SK-N-SH treated with all-trans-retinoic acid at 6 μM for 48 hours (cell line): ENCODE measurements around the gene FASTKD3.

ENCODE experiments used
- ATAC-seq: fragments of 200-7000 bp; cut with Tn5 transposase; 3 replicates; pipeline ENCODE4 v1.9.1; 2020; ENCODE audit warnings: mild to moderate bottlenecking, moderate library complexity
- ARNTL ChIP-seq: fragments of 450-650 bp; formaldehyde crosslinking; IDR thresholded peaks from 2 replicates; pipeline ENCODE4 v1.5.0; 2020; ENCODE audit warnings: low read depth, mild to moderate bottlenecking, moderate library complexity, borderline replicate concordance
- CSDC2 ChIP-seq: fragments of 250-450 bp; sonication (Bioruptor Pico); IDR thresholded peaks from 2 replicates; pipeline ENCODE4 v1.5.0; 2020; ENCODE audit warnings: mild to moderate bottlenecking, moderate library complexity
- ESRRG ChIP-seq: fragments of 250-450 bp; sonication (Bioruptor Pico); IDR thresholded peaks from 2 replicates; pipeline ENCODE4 v1.6.1; 2021; ENCODE audit warnings: mild to moderate bottlenecking
- GLIS3 ChIP-seq: fragments of 250-450 bp; sonication (Bioruptor Pico); IDR thresholded peaks from 2 replicates; pipeline ENCODE4 v1.5.0; 2020; ENCODE audit warnings: mild to moderate bottlenecking, moderate library complexity
- ISL1 ChIP-seq: fragments of 250-450 bp; sonication (Bioruptor Pico); IDR thresholded peaks from 2 replicates; pipeline ENCODE4 v2.1.2; 2022; ENCODE audit warnings: mild to moderate bottlenecking, moderate library complexity
- OSR1 ChIP-seq: fragments of 250-450 bp; sonication (Bioruptor Pico); IDR thresholded peaks from 2 replicates; pipeline ENCODE4 v1.8.0; 2022; ENCODE audit warnings: moderate library complexity, mild to moderate bottlenecking, inconsistent platforms
- PPARA ChIP-seq: fragments of 250-450 bp; sonication (Bioruptor Pico); IDR thresholded peaks from 2 replicates; pipeline ENCODE4 v1.5.0; 2020; ENCODE audit warnings: mild to moderate bottlenecking, borderline replicate concordance
- RARB ChIP-seq: fragments of 250-450 bp; sonication (Bioruptor Pico); IDR thresholded peaks from 2 replicates; pipeline ENCODE4 v1.8.0; 2021; ENCODE audit warnings: mild to moderate bottlenecking, moderate library complexity
- SNAI2 ChIP-seq: fragments of 250-450 bp; sonication (Bioruptor Pico); IDR thresholded peaks from 2 replicates; pipeline ENCODE4 v1.5.0; 2020; ENCODE audit warnings: mild to moderate bottlenecking, moderate library complexity
- TCF4 ChIP-seq: fragments of 250-450 bp; sonication (Bioruptor Pico); IDR thresholded peaks from 2 replicates; pipeline ENCODE4 v1.8.0; 2021; ENCODE audit warnings: mild to moderate bottlenecking, moderate library complexity, borderline replicate concordance
- TOX ChIP-seq: fragments of 250-450 bp; sonication (Bioruptor Pico); IDR thresholded peaks from 2 replicates; pipeline ENCODE4 v1.8.0; 2021; ENCODE audit warnings: mild to moderate bottlenecking, moderate library complexity, borderline replicate concordance
- ZC3H10 ChIP-seq: fragments of 250-450 bp; sonication (Bioruptor Pico); IDR thresholded peaks from 2 replicates; pipeline ENCODE4 v1.5.1; 2021; ENCODE audit warnings: mild to moderate bottlenecking, moderate library complexity
- ZFP3 ChIP-seq: fragments of 250-450 bp; sonication (Bioruptor Pico); IDR thresholded peaks from 2 replicates; pipeline ENCODE4 v1.5.0; 2020; ENCODE audit warnings: mild to moderate bottlenecking, moderate library complexity
- ZNF565 ChIP-seq: fragments of 450-650 bp; formaldehyde crosslinking; conservative IDR thresholded peaks from 2 replicates; pipeline ENCODE4 v1.5.0; 2020; ENCODE audit warnings: low read depth, mild to moderate bottlenecking, moderate library complexity
- ZNF70 ChIP-seq: fragments of 450-650 bp; formaldehyde crosslinking; IDR thresholded peaks from 2 replicates; pipeline ENCODE4 v1.5.0; 2020; ENCODE audit warnings: mild to moderate bottlenecking, moderate library complexity
- ZNF8 ChIP-seq: fragments of 450-650 bp; formaldehyde crosslinking; IDR thresholded peaks from 2 replicates; pipeline ENCODE4 v1.5.0; 2020; ENCODE audit warnings: mild to moderate bottlenecking, moderate library complexity
- TF ChIP-seq, protein P1 (sequence below): fragments of 250-450 bp; sonication (Bioruptor Pico); IDR thresholded peaks from 2 replicates; pipeline ENCODE4 v1.8.0; 2020; ENCODE audit warnings: mild to moderate bottlenecking, moderate library complexity, borderline replicate concordance
- TF ChIP-seq, protein P2 (sequence below): fragments of 250-450 bp; sonication (Bioruptor Pico); IDR thresholded peaks from 2 replicates; pipeline ENCODE4 v1.8.0; 2021; ENCODE audit warnings: low read depth, mild to moderate bottlenecking, moderate library complexity, borderline replicate concordance
- TF ChIP-seq, protein P3 (sequence below): fragments of 250-450 bp; sonication (Bioruptor Pico); IDR thresholded peaks from 2 replicates; pipeline ENCODE4 v1.5.1; 2020; ENCODE audit warnings: low read depth, mild to moderate bottlenecking, moderate library complexity
- TF ChIP-seq, protein P4 (sequence below): fragments of 250-450 bp; sonication (Bioruptor Pico); IDR thresholded peaks from 2 replicates; pipeline ENCODE4 v1.5.1; 2021; ENCODE audit warnings: mild to moderate bottlenecking, moderate library complexity
- TF ChIP-seq, protein P5 (sequence below): fragments of 250-450 bp; sonication (Bioruptor Pico); IDR thresholded peaks from 2 replicates; pipeline ENCODE4 v1.5.0; 2020; ENCODE audit warnings: mild to moderate bottlenecking, moderate library complexity

Gene FASTKD3

DNA sequence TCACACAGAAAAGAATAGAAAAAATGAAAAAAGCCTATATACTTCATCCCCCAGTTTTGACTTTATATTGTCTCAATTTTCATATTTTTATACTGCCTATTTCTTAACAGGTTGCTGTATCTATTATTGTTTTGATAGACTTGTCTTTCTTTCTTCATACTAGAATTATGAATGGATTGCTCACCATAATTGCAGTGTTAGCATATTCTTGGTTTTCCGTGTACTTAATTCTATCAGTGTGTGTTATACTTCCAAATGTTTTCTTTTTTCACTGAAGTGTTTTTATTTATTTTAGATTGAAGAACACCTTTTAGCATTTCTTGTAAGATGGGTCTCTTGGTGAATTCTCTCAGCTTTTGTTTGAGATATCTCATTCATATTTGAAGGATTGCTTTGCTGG, 38.8 kb upstream of the FASTKD3 start:
- ATAC-seq = no peak
- TF ChIP-seq RARB (CRISPR knock-in tag) = no peak
- TF ChIP-seq, protein P1, sequence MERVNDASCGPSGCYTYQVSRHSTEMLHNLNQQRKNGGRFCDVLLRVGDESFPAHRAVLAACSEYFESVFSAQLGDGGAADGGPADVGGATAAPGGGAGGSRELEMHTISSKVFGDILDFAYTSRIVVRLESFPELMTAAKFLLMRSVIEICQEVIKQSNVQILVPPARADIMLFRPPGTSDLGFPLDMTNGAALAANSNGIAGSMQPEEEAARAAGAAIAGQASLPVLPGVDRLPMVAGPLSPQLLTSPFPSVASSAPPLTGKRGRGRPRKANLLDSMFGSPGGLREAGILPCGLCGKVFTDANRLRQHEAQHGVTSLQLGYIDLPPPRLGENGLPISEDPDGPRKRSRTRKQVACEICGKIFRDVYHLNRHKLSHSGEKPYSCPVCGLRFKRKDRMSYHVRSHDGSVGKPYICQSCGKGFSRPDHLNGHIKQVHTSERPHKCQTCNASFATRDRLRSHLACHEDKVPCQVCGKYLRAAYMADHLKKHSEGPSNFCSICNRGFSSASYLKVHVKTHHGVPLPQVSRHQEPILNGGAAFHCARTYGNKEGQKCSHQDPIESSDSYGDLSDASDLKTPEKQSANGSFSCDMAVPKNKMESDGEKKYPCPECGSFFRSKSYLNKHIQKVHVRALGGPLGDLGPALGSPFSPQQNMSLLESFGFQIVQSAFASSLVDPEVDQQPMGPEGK (CRISPR knock-in tag) = no peak
- TF ChIP-seq GLIS3 (CRISPR knock-in tag) = no peak
- no peak for TF ChIP-seq TOX (CRISPR knock-in tag)
- no peak for TF ChIP-seq ESRRG (CRISPR knock-in tag)
- TF ChIP-seq, protein P2, sequence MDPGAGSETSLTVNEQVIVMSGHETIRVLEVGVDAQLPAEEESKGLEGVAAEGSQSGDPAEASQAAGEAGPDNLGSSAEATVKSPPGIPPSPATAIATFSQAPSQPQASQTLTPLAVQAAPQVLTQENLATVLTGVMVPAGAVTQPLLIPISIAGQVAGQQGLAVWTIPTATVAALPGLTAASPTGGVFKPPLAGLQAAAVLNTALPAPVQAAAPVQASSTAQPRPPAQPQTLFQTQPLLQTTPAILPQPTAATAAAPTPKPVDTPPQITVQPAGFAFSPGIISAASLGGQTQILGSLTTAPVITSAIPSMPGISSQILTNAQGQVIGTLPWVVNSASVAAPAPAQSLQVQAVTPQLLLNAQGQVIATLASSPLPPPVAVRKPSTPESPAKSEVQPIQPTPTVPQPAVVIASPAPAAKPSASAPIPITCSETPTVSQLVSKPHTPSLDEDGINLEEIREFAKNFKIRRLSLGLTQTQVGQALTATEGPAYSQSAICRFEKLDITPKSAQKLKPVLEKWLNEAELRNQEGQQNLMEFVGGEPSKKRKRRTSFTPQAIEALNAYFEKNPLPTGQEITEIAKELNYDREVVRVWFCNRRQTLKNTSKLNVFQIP = no peak
- no peak for TF ChIP-seq ARNTL (CRISPR knock-in tag)
- no peak for TF ChIP-seq OSR1
- no peak for TF ChIP-seq ZNF565 (CRISPR knock-in tag)
- no peak for TF ChIP-seq ZNF8 (CRISPR knock-in tag)
- TF ChIP-seq, protein P3, sequence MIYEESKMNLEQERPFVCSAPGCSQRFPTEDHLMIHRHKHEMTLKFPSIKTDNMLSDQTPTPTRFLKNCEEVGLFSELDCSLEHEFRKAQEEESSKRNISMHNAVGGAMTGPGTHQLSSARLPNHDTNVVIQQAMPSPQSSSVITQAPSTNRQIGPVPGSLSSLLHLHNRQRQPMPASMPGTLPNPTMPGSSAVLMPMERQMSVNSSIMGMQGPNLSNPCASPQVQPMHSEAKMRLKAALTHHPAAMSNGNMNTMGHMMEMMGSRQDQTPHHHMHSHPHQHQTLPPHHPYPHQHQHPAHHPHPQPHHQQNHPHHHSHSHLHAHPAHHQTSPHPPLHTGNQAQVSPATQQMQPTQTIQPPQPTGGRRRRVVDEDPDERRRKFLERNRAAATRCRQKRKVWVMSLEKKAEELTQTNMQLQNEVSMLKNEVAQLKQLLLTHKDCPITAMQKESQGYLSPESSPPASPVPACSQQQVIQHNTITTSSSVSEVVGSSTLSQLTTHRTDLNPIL (CRISPR knock-in tag) = no peak
- no peak for TF ChIP-seq ZNF70 (CRISPR knock-in tag)
- no peak for TF ChIP-seq PPARA (CRISPR knock-in tag)
- TF ChIP-seq TCF4 (CRISPR knock-in tag) = no peak
- TF ChIP-seq, protein P4, sequence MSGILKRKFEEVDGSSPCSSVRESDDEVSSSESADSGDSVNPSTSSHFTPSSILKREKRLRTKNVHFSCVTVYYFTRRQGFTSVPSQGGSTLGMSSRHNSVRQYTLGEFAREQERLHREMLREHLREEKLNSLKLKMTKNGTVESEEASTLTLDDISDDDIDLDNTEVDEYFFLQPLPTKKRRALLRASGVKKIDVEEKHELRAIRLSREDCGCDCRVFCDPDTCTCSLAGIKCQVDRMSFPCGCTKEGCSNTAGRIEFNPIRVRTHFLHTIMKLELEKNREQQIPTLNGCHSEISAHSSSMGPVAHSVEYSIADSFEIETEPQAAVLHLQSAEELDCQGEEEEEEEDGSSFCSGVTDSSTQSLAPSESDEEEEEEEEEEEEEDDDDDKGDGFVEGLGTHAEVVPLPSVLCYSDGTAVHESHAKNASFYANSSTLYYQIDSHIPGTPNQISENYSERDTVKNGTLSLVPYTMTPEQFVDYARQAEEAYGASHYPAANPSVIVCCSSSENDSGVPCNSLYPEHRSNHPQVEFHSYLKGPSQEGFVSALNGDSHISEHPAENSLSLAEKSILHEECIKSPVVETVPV (CRISPR knock-in tag) = no peak
- TF ChIP-seq ISL1 (CRISPR knock-in tag) = no peak
- TF ChIP-seq, protein P5, sequence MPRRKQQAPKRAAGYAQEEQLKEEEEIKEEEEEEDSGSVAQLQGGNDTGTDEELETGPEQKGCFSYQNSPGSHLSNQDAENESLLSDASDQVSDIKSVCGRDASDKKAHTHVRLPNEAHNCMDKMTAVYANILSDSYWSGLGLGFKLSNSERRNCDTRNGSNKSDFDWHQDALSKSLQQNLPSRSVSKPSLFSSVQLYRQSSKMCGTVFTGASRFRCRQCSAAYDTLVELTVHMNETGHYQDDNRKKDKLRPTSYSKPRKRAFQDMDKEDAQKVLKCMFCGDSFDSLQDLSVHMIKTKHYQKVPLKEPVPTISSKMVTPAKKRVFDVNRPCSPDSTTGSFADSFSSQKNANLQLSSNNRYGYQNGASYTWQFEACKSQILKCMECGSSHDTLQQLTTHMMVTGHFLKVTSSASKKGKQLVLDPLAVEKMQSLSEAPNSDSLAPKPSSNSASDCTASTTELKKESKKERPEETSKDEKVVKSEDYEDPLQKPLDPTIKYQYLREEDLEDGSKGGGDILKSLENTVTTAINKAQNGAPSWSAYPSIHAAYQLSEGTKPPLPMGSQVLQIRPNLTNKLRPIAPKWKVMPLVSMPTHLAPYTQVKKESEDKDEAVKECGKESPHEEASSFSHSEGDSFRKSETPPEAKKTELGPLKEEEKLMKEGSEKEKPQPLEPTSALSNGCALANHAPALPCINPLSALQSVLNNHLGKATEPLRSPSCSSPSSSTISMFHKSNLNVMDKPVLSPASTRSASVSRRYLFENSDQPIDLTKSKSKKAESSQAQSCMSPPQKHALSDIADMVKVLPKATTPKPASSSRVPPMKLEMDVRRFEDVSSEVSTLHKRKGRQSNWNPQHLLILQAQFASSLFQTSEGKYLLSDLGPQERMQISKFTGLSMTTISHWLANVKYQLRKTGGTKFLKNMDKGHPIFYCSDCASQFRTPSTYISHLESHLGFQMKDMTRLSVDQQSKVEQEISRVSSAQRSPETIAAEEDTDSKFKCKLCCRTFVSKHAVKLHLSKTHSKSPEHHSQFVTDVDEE (CRISPR knock-in tag) = no peak
- no peak for TF ChIP-seq SNAI2

DNA sequence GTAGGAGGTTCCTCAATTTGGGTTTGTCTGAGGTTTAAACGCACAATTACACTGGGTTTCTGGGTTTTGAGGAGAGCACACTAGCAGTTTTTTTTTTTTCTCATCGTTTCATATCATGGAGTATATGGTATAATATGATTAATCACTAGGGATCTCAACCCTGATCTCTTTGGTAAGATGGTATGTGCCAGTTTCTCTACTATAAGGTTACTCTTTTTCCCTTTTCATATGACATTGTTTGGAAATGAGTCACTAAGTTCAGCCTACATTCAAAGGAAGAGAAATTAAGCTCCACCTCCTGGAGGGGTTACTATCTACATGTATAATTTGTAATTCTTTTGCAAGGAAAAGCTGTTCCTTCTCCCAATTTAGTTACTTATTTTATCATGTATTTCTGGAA, 35.3 kb upstream of the FASTKD3 start:
- TF ChIP-seq, protein P1 (CRISPR knock-in tag) = no peak
- TF ChIP-seq, protein P4 (CRISPR knock-in tag) = no peak
- no peak for TF ChIP-seq ZNF8 (CRISPR knock-in tag)
- TF ChIP-seq PPARA (CRISPR knock-in tag) = no peak
- no peak for TF ChIP-seq ZC3H10
- TF ChIP-seq, protein P3 (CRISPR knock-in tag) = no peak
- TF ChIP-seq ZFP3 (CRISPR knock-in tag) = no peak
- TF ChIP-seq ZNF565 (CRISPR knock-in tag) = no peak
- TF ChIP-seq CSDC2 (CRISPR knock-in tag) = no peak
- ATAC-seq = peak; percentile 94
